Keratinocyte (primary cell): ENCODE measurements around the gene RAPGEF1. TPM values are rescaled to one million over a fixed set of nuclear protein-coding genes. Genes with fewer than 3 reads are reported as not detected.
"Not testable (repeated sequence)": the region's sequence is repeated elsewhere in the genome, so short reads cannot be mapped to it uniquely, and the experiment has no call there.

Experiments used
- DNase-seq: peaks from one replicate; pipeline ENCODE4 v3.0.0-alpha.2; 2011; ENCODE audit warnings: low read depth, missing footprints, low spot score
- FAIRE-seq: peaks from 2 replicates; lab custom pipeline; 2011; peaks lifted over from hg19 to GRCh38; lab: Jason Lieb, UNC
- H2AFZ ChIP-seq: 2 replicates; pipeline ENCODE4 v1.6.0; 2012; ENCODE audit warnings: low read length, control low read depth, inconsistent platforms; ENCODE audit not compliant: control insufficient read depth
- H3K27ac ChIP-seq: 2 replicates; pipeline ENCODE4 v1.5.1; 2011; ENCODE audit warnings: low read length; ENCODE audit not compliant: control insufficient read depth, insufficient read depth
- H3K27me3 ChIP-seq: 3 replicates; pipeline ENCODE4 v1.6.0; 2011; ENCODE audit warnings: low read length; ENCODE audit not compliant: control insufficient read depth, insufficient read depth; ENCODE audit errors: extremely low read depth
- H3K36me3 ChIP-seq, 2 experiments: 2 replicates in 1 of 2; 3 replicates in 1 of 2; pipeline ENCODE4 v1.5.1; 2011; ENCODE audit warnings: low read length in 2 of 2, mild to moderate bottlenecking in 1 of 2; ENCODE audit not compliant: control insufficient read depth in 2 of 2, insufficient read depth in 2 of 2; ENCODE audit errors: extremely low read depth in 1 of 2
- H3K4me1 ChIP-seq: 3 replicates; pipeline ENCODE4 v1.5.1; 2011; ENCODE audit warnings: low read length; ENCODE audit not compliant: control insufficient read depth, insufficient read depth; ENCODE audit errors: extremely low read depth
- H3K4me2 ChIP-seq: 3 replicates; pipeline ENCODE4 v1.6.0; 2011; ENCODE audit warnings: low read depth, low read length; ENCODE audit not compliant: control insufficient read depth, insufficient read depth; ENCODE audit errors: extremely low read depth
- H3K4me3 ChIP-seq, 3 experiments: fragments of 200-600 bp in 1 of 3; sonication (generic) in 1 of 3; 2 replicates in 2 of 3; 3 replicates in 1 of 3; pipeline ENCODE4 v1.5.1; 2011 to 2016; ENCODE audit warnings: low read length in 3 of 3, mild to moderate bottlenecking in 3 of 3, control low read depth in 2 of 3, inconsistent platforms in 1 of 3, low read depth in 1 of 3, mixed read lengths in 1 of 3, mixed run types in 1 of 3, moderate library complexity in 1 of 3; ENCODE audit not compliant: control insufficient read depth in 2 of 3, insufficient read depth in 2 of 3; ENCODE audit errors: extremely low read depth in 1 of 3
- H3K79me2 ChIP-seq: 2 replicates; pipeline ENCODE4 v1.6.0; 2012; ENCODE audit warnings: low read length; ENCODE audit not compliant: control insufficient read depth, insufficient read depth
- H3K9ac ChIP-seq: 3 replicates; pipeline ENCODE4 v1.6.0; 2011; ENCODE audit warnings: low read length; ENCODE audit not compliant: control insufficient read depth, insufficient read depth; ENCODE audit errors: extremely low read depth
- H3K9me1 ChIP-seq: 3 replicates; pipeline ENCODE4 v1.6.0; 2011; ENCODE audit warnings: low read length; ENCODE audit not compliant: control insufficient read depth, insufficient read depth; ENCODE audit errors: extremely low read depth
- H3K9me3 ChIP-seq: 2 replicates; pipeline ENCODE4 v1.5.1; 2012; ENCODE audit warnings: low read depth, low read length; ENCODE audit not compliant: control insufficient read depth
- H4K20me1 ChIP-seq: 3 replicates; pipeline ENCODE4 v1.6.0; 2011; ENCODE audit warnings: low read length; ENCODE audit not compliant: control insufficient read depth, insufficient read depth; ENCODE audit errors: extremely low read depth
- CTCF ChIP-seq, 3 experiments: IDR thresholded peaks in 1 of 3; conservative IDR thresholded peaks in 1 of 3; optimal IDR thresholded peaks in 1 of 3; 2 replicates in 2 of 3; 3 replicates in 1 of 3; pipeline versions ENCODE3 to v1.5.1; 2011; ENCODE audit warnings: low read length in 3 of 3, mild to moderate bottlenecking in 3 of 3, moderate library complexity in 2 of 3, control low read depth in 1 of 3, inconsistent platforms in 1 of 3; ENCODE audit not compliant: insufficient read depth in 2 of 3; ENCODE audit errors: extremely low read depth in 1 of 3
- EZH2 ChIP-seq: IDR thresholded peaks from one replicate; pipeline ENCODE4 v1.6.1; 2012; ENCODE audit warnings: inconsistent platforms, mild to moderate bottlenecking, low read length, moderate library complexity
- dilution Hi-C: fragments of 300-500 bp; cut with MboI; formaldehyde crosslinking; loops from one replicate; pipeline ENCODE4 v1.7.0; 2020; ENCODE audit warnings: low sequenced_read_pairs; ENCODE audit not compliant: extremely low pct_ligation_motif_present
- polyA plus RNA-seq, 5 experiments: library from polyadenylated mRNA; depleted of rRNA in 3 of 5; stranded (reverse) in 3 of 5; stranded (forward) in 1 of 5; unstranded in 1 of 5; fragments of >200 nt; gene quantifications; 1 replicate in 1 of 5; 2 replicates in 3 of 5; 3 replicates in 1 of 5; pipeline versions ENCODE4 v1.2.1 to v1.2.3, GENCODE V29; 2011 to 2012; ENCODE audit warnings: missing spikeins in 2 of 5, low read depth in 1 of 5, low replicate concordance in 1 of 5

The RAPGEF1 gene
- polyA plus RNA-seq, 1 donor (not counting 4 experiments of a cell fraction or from before 2014, with no cell fraction given), result 18.5 TPM

DNA sequence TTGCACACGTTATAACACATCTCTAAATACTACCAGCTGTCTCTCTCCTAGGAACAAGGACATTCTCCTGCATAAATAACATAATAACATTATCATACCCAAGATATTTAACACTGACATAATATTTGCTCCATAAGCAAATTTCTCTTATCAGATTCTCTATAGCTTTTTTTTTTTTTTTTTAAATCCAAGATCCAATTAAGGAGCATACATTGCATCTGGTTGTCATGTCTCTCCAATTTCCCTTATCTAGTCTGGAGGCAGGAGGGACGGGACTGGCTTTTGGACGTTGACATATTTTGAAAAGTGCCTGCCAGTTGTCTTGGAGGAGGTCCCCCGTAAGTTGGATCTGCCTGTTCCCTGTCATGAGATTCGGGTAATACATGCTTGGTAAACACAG is 76.6 kb downstream of the RAPGEF1 start:
- Histone ChIP-seq H3K9me3 (no peaks in the 10 kb centered on the region), H4K20me1 (no peaks in the 10 kb centered on the region), H3K9ac (no peak overlapping the region), H3K36me3 (no peaks in the 10 kb centered on the region), H3K27me3 (no peaks in the 10 kb centered on the region), H3K27ac (no peak overlapping the region), H3K79me2 (peaks cover 19% of the 10 kb centered on the region), H3K4me2 (no peak overlapping the region), H2AFZ (no peak overlapping the region), H3K4me3 (no peak overlapping the region), H3K4me1 (peaks cover 18% of the 10 kb centered on the region), H3K9me1 (peaks cover 2% of the 10 kb centered on the region)
- no peak for TF ChIP-seq CTCF (optimal IDR thresholded peaks at IDR 0.05 in 1 of 3, IDR thresholded peaks at IDR 0.05 in 1 of 3, conservative IDR thresholded peaks at IDR 0.05 in 1 of 3; ENCODE audit: extremely low read depth in 1 of 3, insufficient read depth in 2 of 3, low read length in 3 of 3)
- no peak for TF ChIP-seq EZH2
- dilution Hi-C loops, result no loop called here
- FAIRE-seq (no peak), DNase-seq (no peak)

DNA sequence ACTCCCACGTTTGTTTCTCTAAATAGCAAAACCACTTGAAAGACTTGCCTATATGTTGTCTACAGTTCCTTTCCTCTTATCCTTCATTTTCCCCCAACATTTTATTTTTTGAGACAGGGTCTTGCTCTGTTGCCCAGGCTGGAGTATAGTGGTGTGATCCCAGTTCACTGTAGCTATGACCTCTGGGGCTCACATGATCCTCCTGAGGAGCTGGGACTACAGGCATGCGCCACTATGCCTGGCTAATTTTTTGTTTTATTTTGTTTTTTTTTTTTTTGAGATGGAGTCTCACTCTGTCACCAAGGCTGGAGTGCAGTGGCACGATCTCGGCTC is 77.6 kb downstream of the RAPGEF1 start:
- H3K4me3 ChIP-seq, H3K27ac ChIP-seq, FAIRE-seq, H3K4me2 ChIP-seq, H3K9me3 ChIP-seq, H4K20me1 ChIP-seq, DNase-seq, H3K9ac ChIP-seq, H3K9me1 ChIP-seq, H3K36me3 ChIP-seq, H2AFZ ChIP-seq, H3K27me3 ChIP-seq, dilution Hi-C loops: not testable (repeated sequence)
- Histone ChIP-seq H3K4me1 (peaks cover 24% of the 10 kb centered on the region), H3K79me2 (peaks cover 15% of the 10 kb centered on the region)

DNA sequence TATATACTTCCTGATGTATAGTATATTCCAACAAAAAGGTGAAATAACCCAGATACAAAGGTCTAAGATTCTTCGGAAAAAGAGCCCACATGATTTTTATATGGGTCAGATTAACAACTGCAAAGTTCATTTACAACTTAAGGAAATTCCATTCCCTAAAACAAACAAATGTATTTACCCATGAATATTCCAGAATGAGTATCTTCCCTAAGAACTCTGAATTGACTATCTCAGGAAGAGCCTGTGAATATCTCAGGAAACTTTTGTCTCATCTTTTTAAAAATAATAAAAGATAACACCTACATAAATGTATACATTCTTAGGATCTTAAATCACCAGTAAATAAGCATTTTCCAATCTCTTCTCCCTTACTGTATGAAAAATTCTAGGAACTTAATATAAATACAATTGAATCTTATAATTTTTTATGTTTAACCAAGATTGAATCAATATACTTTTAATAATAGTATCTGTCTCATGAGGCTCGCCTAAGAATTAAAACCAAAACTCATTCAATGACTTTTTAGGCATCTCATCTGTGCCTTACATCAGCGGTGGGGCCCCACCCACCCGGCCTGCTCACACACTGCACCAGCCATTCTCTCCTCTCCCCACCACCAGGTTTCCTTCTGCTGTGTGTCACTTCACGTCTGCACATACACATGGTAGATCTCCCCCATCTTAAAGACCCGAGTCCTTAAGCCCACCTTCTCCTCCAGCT is 78.1 kb downstream of the RAPGEF1 start:
- Histone ChIP-seq H3K27ac (no peak overlapping the region), H2AFZ (no peak overlapping the region), H3K9ac (no peak overlapping the region), H3K4me1 (peaks cover 29% of the 10 kb centered on the region), H3K9me1 (no peaks in the 10 kb centered on the region), H3K4me3 (no peak overlapping the region), H3K4me2 (no peak overlapping the region), H3K9me3 (no peaks in the 10 kb centered on the region), H4K20me1 (no peaks in the 10 kb centered on the region), H3K36me3 (no peaks in the 10 kb centered on the region), H3K79me2 (peaks cover 13% of the 10 kb centered on the region), H3K27me3 (no peaks in the 10 kb centered on the region)
- DNase-seq (no peak), FAIRE-seq (no peak)
- no peak for TF ChIP-seq EZH2
- no peak for TF ChIP-seq CTCF (optimal IDR thresholded peaks at IDR 0.05 in 1 of 3, IDR thresholded peaks at IDR 0.05 in 1 of 3, conservative IDR thresholded peaks at IDR 0.05 in 1 of 3; ENCODE audit: extremely low read depth in 1 of 3, insufficient read depth in 2 of 3, low read length in 3 of 3)
- dilution Hi-C loops, result no loop called here
